ENCODE results near the gene REG1A.

Gene REG1A, protein sequence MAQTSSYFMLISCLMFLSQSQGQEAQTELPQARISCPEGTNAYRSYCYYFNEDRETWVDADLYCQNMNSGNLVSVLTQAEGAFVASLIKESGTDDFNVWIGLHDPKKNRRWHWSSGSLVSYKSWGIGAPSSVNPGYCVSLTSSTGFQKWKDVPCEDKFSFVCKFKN

GRCh38 chr2:79120194-79120713 lies at the start of gene REG1A:
Gene REG1A, plus strand, starts transcription at chr2:79120488. Its CDS starts 374 bp downstream, at chr2:79120862.
- in situ Hi-C loops (cut with HindIII; ENCODE audit: low sequenced_read_pairs): no loop called here

DNA sequence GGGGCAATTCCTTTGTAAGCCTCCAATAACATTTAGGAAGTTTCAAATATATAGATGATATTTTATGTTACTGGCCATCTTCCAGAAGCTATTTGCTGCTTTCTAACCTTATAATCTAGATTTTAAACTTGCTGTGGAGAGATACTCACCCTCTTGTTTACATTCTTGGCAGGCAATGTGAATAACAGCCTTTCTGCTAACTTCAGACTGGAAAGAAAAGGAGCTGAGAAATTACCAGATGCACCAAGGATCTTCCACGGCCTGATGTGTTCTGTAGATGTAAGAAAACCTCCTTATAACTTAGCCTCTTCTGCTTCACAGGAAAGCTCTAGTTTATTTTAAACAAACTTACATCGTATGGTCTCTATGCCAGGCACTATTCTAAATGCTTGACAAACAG lies 49.2 kb upstream of the REG1A start:
- in situ Hi-C loops (cut with HindIII; ENCODE audit: low sequenced_read_pairs): no loop called here

GRCh38 chr2:79082987-79083386 lies 37.3 kb upstream of the REG1A start:
- in situ Hi-C loops (cut with HindIII; ENCODE audit: low sequenced_read_pairs): no loop called here

DNA sequence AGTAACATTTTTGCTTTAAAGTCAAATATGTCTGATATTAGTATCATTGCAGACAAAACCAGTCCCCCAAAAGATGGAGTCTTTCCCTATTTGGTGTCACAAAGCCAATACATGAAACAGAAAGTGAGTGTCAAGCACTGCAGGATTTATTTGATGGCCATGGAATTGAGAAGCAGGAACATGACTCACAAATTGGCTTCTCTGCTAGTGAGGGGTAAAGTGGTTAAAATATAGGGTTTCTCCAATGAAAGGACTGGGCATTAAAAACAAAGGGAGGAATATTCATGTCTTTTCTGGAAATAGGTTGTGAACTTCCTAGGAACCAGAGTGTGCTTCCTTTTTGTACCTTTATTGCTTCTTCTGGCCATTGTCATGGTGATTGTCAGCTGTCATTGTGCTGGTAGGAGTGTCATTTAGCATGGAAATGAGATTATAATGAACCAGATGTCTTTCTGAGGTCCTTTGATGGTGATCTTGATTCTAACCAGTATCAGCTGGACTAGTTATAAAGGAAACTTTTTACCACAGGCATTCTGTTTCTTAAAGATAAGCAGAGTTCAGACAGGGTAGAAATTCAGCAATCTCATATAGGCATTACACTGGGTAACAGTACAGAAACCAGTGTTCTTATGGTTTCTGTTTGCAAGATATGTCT lies 36.6 kb upstream of the REG1A start:
- in situ Hi-C loops (cut with HindIII; ENCODE audit: low sequenced_read_pairs): no loop called here

- in situ Hi-C loops (cut with HindIII; ENCODE audit: low sequenced_read_pairs): no loop called here
These were observed 35.7 kb upstream of the REG1A start for GRCh38 chr2:79084495-79085135.

DNA sequence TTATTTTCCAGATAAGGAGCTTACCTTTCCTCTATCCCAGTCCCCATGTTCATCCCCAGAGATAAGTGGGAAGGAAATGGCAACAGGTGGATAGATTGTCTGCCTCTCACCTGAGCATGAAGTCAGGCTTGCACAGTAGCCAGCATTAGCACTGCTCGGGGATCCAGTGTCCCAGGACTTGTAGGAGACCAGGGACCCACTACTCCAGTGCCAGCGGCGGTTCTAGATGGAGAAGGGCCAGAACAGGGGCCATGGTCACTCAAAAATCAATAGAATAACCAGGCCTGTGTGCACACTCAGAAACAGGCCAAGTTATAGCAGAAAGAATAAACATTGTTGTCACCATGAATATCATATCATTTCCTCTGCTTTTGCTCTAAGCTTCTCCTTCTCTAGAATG lies 34.9 kb upstream of the REG1A start:
- in situ Hi-C loops (cut with HindIII; ENCODE audit: low sequenced_read_pairs): no loop called here

- in situ Hi-C loops (cut with HindIII; ENCODE audit: low sequenced_read_pairs): no loop called here
These were observed 34.0 kb upstream of the REG1A start for GRCh38 chr2:79086255-79086654.

GRCh38 chr2:79087785-79088364 lies 32.4 kb upstream of the REG1A start, which contains the start of gene REG1B:
Gene REG1B, minus strand, starts transcription at chr2:79087993. Its CDS starts 381 bp downstream, at chr2:79087612.
- in situ Hi-C loops (cut with HindIII; ENCODE audit: low sequenced_read_pairs): no loop called here

DNA sequence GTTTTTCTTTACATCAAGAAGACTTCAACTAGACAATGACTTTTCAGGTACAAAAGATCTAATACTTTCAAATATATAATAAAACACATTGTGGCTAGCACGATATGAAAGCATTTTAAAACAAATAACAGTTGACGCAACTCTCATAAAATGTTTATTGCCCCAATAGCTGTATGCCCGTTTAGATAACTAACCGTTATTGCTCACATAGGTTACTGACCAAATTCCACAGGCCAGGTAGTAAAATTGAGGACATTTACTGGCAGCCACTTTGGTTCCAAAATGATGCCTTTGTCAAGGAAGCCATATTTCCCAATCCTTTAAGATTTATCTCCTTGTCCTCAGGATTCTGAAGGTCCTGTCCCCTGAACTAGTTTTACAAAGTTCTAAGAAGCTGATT lies 29.6 kb upstream of the REG1A start:
- in situ Hi-C loops (cut with HindIII; ENCODE audit: low sequenced_read_pairs): no loop called here

DNA sequence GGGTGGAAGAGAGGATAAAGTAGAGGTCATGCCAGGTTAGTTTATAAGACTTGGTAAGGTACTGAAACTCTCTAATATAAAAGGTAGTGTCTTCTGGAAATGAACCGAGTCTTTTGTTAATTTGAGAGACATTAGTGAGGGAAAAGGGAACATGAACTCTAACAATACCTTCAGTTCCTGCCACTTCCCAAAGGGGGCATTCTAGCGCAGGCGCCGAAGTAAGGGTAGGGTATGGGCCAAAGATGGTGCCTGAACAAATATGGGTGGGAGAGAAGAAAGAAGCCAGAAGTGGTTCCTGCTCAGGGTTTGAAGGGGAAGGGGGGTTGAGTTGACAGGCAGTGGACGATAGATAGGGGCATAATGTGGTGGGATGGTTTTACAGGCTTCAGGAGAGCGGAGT lies 22.4 kb upstream of the REG1A start:
- in situ Hi-C loops (cut with HindIII; ENCODE audit: low sequenced_read_pairs): no loop called here

GRCh38 chr2:79099140-79099686 lies 21.1 kb upstream of the REG1A start:
- in situ Hi-C loops (cut with HindIII; ENCODE audit: low sequenced_read_pairs): no loop called here

DNA sequence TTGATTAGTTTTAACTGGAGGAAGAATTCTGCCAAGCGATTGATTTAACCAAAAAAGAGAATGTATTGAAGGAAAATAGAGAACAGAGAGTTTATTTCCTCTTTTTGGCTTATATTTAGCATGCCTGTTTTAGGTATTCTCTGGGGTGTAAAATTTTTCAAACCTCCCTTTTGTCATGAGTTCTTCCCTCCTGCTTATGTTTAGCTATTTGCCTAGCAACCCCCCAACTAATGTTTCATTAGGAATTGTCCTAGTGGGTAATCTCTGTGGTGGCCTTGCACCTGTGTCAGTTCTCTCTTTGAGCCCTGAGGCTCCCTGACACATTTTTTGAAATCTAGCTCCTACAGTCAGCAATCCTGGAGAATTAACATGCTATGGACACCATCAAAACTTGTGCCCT lies 20.0 kb upstream of the REG1A start:
- in situ Hi-C loops (cut with HindIII; ENCODE audit: low sequenced_read_pairs): no loop called here

DNA sequence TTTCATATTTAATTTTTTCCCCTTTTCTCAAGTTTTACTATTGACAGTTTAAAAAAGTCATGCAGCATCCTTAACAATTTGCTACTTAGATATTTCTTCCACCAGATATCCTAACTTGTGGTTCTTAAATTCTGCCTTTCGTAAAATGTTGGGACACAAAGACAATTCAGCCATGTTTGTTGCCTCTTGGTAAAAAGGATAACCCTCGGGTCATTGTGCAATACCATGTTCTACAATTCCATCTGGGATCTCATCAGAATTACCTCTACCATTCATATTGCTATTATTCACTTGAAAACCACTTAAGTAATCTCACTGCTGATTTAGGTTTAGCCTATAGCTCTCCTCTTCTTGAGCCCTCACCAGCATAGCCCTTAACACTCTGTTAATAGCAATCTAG lies 19.3 kb upstream of the REG1A start:
- in situ Hi-C loops (cut with HindIII; ENCODE audit: low sequenced_read_pairs): no loop called here

GRCh38 chr2:79103214-79103613 lies 17.1 kb upstream of the REG1A start:
- in situ Hi-C loops (cut with HindIII; ENCODE audit: low sequenced_read_pairs): no loop called here

GRCh38 chr2:79105259-79105658 lies 15.0 kb upstream of the REG1A start:
- in situ Hi-C loops (cut with HindIII; ENCODE audit: low sequenced_read_pairs): no loop called here

- in situ Hi-C loops (cut with HindIII; ENCODE audit: low sequenced_read_pairs): no loop called here
These were observed 8.0 kb upstream of the REG1A start for GRCh38 chr2:79112269-79112668.

DNA sequence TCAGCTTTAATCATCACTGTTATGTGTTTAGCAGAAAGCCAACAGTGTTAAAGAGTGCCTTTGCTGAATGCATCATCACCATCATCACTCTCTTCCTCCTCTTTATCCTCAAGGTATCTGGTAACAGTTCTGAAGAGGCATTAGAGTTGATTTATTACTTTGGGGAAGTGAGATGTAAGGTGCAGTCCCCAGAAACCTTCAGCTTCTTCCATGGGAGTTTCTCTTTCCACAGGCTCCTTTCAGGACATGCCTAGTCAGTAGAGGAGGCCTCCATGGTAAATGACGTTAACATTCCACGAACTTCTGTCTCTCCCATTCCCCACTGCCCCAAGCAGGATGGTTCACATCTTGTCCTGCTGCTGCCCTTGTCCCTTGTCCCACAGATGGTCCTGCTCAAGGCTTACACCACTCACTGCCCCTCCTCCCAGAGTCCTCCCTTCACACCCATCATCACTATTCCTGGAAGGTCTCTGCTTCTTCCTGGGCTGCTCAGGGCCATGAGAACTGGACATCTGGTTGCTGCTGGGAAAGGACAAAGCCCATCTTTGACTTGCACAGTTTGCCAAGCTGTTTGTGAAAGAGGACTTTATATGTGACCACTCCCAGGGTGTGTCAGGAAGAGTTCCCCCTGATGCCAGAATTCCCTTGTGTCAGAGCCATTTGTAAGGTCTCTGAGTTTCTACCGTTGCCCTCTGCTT lies 5.3 kb upstream of the REG1A start:
- in situ Hi-C loops (cut with HindIII; ENCODE audit: low sequenced_read_pairs): no loop called here

- in situ Hi-C loops (cut with HindIII; ENCODE audit: low sequenced_read_pairs): no loop called here
These were observed 3.0 kb upstream of the REG1A start for GRCh38 chr2:79116997-79117928.

- in situ Hi-C loops (cut with HindIII; ENCODE audit: low sequenced_read_pairs): no loop called here
These were observed 2.4 kb downstream of the REG1A start for GRCh38 chr2:79122676-79123075.

Measured in endothelial cell of hepatic sinusoid (primary cell).